RWPE1 (cell line): ENCODE data around the gene NUP85.

Experiments
- CTCF ChIA-PET: fragments of 350-600 bp; sonication (Branson Sonifier 250); formaldehyde crosslinking; extraction: SDS; loops from one replicate; lab custom pipeline; 2021; lab: Yijun Ruan, JAX
- POLR2A ChIA-PET: fragments of 400-600 bp; formaldehyde crosslinking; extraction: SDS; loops from one replicate; lab custom pipeline; 2020; ENCODE audit warnings: antibody characterized with exemption; ENCODE audit not compliant: low non-redundant PET; lab: Yijun Ruan, JAX
- DNase-seq: peaks from one replicate; pipeline ENCODE4 v3.0.0; 2012; ENCODE audit warnings: low spot score
- H3K27ac ChIP-seq: fragments of 450-650 bp; 2 replicates; pipeline ENCODE4 v1.5.1; 2017
- CTCF ChIP-seq: fragments of 450-650 bp; conservative IDR thresholded peaks from 2 replicates; pipeline ENCODE4 v1.5.1; 2017; ENCODE audit warnings: low read depth, mild to moderate bottlenecking

The NUP85 gene

GRCh38 chr17:75239214-75239613 is 33.7 kb downstream of the NUP85 start:
- no peak for TF ChIP-seq CTCF
- ChIA-PET POLR2A (interaction anchor here (0.6 kb wide), 2 partner anchors 21 to 120 kb away, joined by 3 to 4 read pairs; no protein-coding TSS in a partner anchor), CTCF (interaction anchor here (0.6 to 2.6 kb wide), 4 partner anchors 22 to 282 kb away, joined by 3 to 15 read pairs (median 4); partner anchors contain the start of genes GGA3 and MRPS7)
- no peak for DNase-seq
- H3K27ac ChIP-seq: peak overlapping the region; percentile 51

- POLR2A ChIA-PET: interaction anchor here (0.6 kb wide), 2 partner anchors 9 to 21 kb away, joined by 3 read pairs; no protein-coding TSS in a partner anchor
- CTCF ChIA-PET: interaction anchor here (0.6 to 2.6 kb wide), 5 partner anchors 10 to 1041 kb away, joined by 3 to 15 read pairs (median 4); partner anchors contain the start of genes GGA3 and MRPS7
- no peak for DNase-seq
- peak overlapping the region; percentile 51 for H3K27ac ChIP-seq
- TF ChIP-seq CTCF: no peak
Measured at GRCh38 chr17:75239778-75240393, 34.4 kb downstream of the NUP85 start.

- POLR2A ChIA-PET: interaction anchor here (0.6 kb wide), 1 partner anchor 10 kb away, joined by 3 read pairs; no protein-coding TSS in a partner anchor
- peak; percentile 38 for TF ChIP-seq CTCF
- CTCF ChIA-PET: interaction anchor here (0.6 to 2.6 kb wide), 3 partner anchors 9 to 1041 kb away, joined by 3 to 15 read pairs (median 4); partner anchors contain the start of genes GGA3 and MRPS7
- no peak for DNase-seq
- H3K27ac ChIP-seq: peak overlapping the region; percentile 51
Measured at GRCh38 chr17:75240394-75241142, 35.1 kb downstream of the NUP85 start.

- POLR2A ChIA-PET: no interaction called here
- no peak for TF ChIP-seq CTCF
Measured at GRCh38 chr17:75241143-75241430, 35.6 kb downstream of the NUP85 start.

GRCh38 chr17:75241502-75241901 is 36.0 kb downstream of the NUP85 start:
- ChIA-PET POLR2A (no interaction called here), CTCF (interaction anchor here (0.5 to 2.6 kb wide), 3 partner anchors 8 to 29 kb away, joined by 3 to 15 read pairs (median 6); partner anchors contain the start of genes GGA3 and MRPS7)
- H3K27ac ChIP-seq: peak overlapping the region; percentile 51
- DNase-seq: no peak
- TF ChIP-seq CTCF: no peak

More at GRCh38 chr17:75241143-75241430, 35.6 kb downstream of the NUP85 start:
- CTCF ChIA-PET: interaction anchor here (1.0 to 2.6 kb wide), 2 partner anchors 9 to 20 kb away, joined by 4 to 15 read pairs; partner anchors contain the start of genes GGA3 and MRPS7
- DNase-seq: no peak
- peak overlapping the region; percentile 51 for H3K27ac ChIP-seq

GRCh38 chr17:75241996-75242460 is 36.5 kb downstream of the NUP85 start:
- POLR2A ChIA-PET: no interaction called here
- CTCF ChIA-PET: interaction anchor here (0.5 to 0.6 kb wide), 2 partner anchors 8 to 28 kb away, joined by 3 to 6 read pairs; no protein-coding TSS in a partner anchor

More at GRCh38 chr17:75241996-75242460, 36.5 kb downstream of the NUP85 start:
- no peak for DNase-seq
- peak overlapping the region; percentile 51 for H3K27ac ChIP-seq
- TF ChIP-seq CTCF: no peak
